ENCODE data around the gene PIRT. TPM values are rescaled to one million over a fixed set of nuclear protein-coding genes. Genes with fewer than 3 reads are reported as not detected.

Gene PIRT
- total RNA-seq, 1 donor: not detected

DNA sequence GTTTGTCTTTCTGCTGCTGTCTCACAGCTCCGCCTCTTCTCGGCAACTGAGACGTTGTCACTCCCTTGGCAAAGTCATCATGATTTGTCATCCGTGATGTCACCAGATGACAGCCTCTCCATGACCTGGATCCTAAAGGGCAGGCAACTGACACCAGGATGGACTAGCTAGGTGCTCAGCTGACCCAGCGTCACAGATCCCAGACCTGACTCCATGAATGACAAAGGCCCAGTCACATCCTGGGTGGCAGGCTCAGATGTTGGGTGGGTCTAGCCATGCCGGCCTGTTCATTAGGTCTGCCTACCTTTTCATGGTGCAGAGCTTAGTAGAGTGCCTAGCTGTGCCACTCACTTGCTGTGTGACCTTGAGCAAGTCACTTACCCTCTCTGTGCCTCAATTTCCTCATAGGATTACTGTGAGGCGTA, 30.2 kb downstream of the PIRT start:
- DNase-seq (ENCODE audit: low read depth): no peak
- TF ChIP-seq, protein P1, sequence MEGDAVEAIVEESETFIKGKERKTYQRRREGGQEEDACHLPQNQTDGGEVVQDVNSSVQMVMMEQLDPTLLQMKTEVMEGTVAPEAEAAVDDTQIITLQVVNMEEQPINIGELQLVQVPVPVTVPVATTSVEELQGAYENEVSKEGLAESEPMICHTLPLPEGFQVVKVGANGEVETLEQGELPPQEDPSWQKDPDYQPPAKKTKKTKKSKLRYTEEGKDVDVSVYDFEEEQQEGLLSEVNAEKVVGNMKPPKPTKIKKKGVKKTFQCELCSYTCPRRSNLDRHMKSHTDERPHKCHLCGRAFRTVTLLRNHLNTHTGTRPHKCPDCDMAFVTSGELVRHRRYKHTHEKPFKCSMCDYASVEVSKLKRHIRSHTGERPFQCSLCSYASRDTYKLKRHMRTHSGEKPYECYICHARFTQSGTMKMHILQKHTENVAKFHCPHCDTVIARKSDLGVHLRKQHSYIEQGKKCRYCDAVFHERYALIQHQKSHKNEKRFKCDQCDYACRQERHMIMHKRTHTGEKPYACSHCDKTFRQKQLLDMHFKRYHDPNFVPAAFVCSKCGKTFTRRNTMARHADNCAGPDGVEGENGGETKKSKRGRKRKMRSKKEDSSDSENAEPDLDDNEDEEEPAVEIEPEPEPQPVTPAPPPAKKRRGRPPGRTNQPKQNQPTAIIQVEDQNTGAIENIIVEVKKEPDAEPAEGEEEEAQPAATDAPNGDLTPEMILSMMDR (IDR thresholded peaks at IDR 0.05; ENCODE audit: insufficient read depth, low read depth, low read length): no peak

GRCh38 chr17:10806545-10807262, 31.2 kb downstream of the PIRT start:
- no peak for DNase-seq (ENCODE audit: low read depth)
- TF ChIP-seq, protein P1 (IDR thresholded peaks at IDR 0.05; ENCODE audit: insufficient read depth, low read depth, low read length): no peak
- H3K4me3 ChIP-seq (ENCODE audit: low read depth, low read length): no peak overlapping the region

More for the DNA sequence above, 30.2 kb downstream of the PIRT start:
- no peak overlapping the region for H3K4me3 ChIP-seq (ENCODE audit: low read depth, low read length)

DNA sequence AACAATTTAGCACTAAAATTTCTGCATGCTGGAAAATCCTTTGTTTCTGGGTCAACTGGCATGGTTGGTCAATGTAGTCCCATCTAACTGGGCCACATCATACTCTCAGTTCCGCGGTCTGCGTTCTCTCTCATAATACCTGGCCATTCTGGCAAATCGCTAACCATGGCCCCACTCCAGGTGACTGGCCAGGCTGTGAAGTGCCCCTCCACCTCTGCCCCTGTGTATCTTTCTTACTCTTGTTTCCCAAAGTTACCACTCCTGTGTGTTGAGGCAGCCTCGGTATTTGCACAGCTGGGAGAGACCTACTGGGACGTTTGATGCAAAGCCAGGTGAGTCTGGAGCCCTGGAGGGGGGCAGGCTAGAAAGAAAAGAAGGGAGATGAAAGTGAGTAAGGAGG, 32.0 kb downstream of the PIRT start:
- DNase-seq (ENCODE audit: low read depth): no peak
- TF ChIP-seq, protein P1 (IDR thresholded peaks at IDR 0.05; ENCODE audit: insufficient read depth, low read depth, low read length): no peak
- H3K4me3 ChIP-seq (ENCODE audit: low read depth, low read length): no peak overlapping the region

GRCh38 chr17:10804546-10804945, 33.3 kb downstream of the PIRT start:
- H3K4me3 ChIP-seq (ENCODE audit: low read depth, low read length): no peak overlapping the region
- TF ChIP-seq, protein P1 (IDR thresholded peaks at IDR 0.05; ENCODE audit: insufficient read depth, low read depth, low read length): no peak
- no peak for DNase-seq (ENCODE audit: low read depth)

GRCh38 chr17:10803830-10804475, 33.9 kb downstream of the PIRT start, which contains the start of gene TMEM238L:
TMEM238L (minus strand) TSS chr17:10804099; CDS start chr17:10803963, 136 bp downstream.
- TF ChIP-seq, protein P1 (IDR thresholded peaks at IDR 0.05; ENCODE audit: insufficient read depth, low read depth, low read length): no peak

GRCh38 chr17:10803350-10803749, 34.5 kb downstream of the PIRT start:
- H3K4me3 ChIP-seq (ENCODE audit: low read depth, low read length): no peak overlapping the region
- DNase-seq (ENCODE audit: low read depth): no peak
- TF ChIP-seq, protein P1 (IDR thresholded peaks at IDR 0.05; ENCODE audit: insufficient read depth, low read depth, low read length): no peak

More at GRCh38 chr17:10803830-10804475, 33.9 kb downstream of the PIRT start, which contains the start of gene TMEM238L:
- no peak within 1 kb of the TSS for H3K4me3 ChIP-seq (ENCODE audit: low read depth, low read length)
- no peak for DNase-seq (ENCODE audit: low read depth)
